ENCODE data around the gene MAP7D3.

Gene MAP7D3

DNA sequence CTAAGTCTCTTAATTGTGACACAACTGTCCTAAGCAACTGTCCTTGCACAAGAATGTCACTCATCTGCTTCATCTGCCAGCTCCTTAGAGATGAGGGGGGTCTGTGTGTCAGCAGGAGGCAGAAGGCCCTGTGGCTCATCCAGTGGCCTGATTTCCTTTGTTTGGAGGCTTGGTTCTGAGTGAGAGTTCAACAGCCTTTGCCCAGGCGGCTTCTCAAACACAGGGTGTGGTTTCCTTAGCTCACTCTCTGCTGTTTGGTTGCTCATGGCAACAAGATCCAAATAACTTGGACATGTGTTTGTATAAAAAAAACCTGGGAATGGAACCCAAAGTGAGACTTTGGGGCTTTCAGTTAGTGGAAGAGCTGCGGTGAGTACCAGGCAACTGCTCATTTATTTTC, 46.6 kb downstream of the MAP7D3 start:
- no peak for DNase-seq

DNA sequence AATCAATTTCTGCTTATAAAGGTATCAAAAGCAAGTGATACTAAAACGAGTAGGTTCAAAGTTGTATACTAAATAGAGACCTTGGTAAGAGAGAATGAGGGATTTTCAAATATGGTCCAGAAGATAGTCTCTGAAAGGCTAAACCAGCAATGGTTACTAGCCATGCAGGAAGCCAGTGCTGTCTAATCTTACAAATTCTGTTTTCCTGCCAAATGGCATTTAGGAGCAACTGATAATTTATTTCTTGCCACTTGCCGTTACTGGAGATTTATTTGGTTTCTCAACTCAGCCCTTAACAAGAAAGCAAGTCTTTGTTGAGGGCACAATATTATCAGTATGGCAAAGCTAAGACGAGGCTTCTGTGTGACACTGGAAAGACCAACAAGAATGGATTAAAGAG, 47.2 kb downstream of the MAP7D3 start:
- no peak for DNase-seq

DNA sequence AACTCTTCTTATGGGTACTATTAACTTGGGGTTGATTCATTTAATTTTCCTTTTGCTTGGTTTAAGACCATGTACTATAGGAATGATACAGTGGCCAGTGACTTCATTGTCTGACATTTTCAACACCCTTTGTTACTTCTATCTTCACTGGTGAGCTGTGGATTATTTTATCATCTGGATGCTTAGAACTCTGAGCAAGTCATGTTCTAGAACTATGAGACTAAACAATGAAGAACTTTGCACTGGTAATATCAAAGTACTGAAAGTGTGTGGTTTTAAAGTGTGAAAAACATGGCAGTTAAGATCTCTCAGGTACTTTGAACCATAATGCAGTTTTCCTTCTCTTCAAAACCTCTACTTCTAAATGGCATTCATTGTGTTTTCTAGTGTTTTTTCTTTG, 47.8 kb downstream of the MAP7D3 start:
- DNase-seq: no peak

DNA sequence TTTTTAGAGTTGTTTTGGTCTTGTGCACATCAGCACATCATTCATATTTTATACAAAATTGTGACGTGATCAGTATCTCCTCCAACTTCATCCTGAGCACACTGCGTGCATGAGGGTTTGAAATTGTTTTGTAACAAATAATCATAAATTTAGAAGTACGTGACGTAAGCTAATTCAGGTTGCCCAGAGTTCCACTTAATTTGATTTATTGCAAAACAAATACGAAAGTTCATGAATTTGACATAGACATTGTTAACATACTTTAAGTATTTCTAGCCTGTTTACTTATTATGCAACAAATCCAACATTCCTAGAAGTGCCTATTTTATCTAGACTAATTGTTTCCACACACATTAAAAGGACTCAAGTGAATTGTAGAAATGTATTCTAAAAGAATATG, 48.3 kb downstream of the MAP7D3 start:
- no peak for DNase-seq

DNA sequence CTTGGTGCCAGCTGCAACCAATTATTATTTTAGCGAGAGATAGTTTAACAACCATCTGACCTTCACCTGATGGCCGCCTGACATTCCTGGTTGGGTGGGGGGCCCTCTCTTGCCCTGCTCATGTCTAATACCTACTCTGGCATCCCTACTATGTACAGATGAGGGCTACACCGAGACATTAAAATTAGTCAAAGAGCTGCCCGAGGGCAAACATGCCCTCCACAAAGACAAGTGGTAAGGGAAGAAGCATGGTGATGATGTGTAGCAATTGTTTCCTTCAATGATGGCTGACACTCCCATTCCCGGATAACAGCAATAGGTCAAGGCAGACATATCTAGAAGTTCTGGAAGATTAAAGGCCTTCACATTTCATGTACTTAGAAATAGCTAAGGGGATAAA, 49.6 kb downstream of the MAP7D3 start:
- DNase-seq: no peak

DNA sequence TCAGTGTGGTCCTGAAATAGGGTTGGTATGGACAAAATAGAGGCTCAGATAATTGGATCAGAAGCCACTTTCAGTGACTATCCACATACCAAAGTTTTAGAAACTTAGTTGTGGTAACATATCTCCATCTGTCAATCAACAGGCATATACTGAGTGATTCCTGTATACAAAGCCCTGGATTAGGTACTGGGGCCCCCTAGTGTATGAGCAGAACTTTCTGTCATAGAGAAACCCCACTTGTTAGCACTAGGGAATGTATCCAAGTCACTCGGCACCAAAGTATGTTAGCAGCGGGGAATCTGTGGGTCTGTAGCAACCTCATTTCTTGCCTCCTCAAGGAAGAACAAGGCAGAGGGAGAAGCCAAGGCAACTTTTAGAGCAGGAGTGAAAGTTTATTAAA, 50.7 kb downstream of the MAP7D3 start:
- DNase-seq: no peak

DNA sequence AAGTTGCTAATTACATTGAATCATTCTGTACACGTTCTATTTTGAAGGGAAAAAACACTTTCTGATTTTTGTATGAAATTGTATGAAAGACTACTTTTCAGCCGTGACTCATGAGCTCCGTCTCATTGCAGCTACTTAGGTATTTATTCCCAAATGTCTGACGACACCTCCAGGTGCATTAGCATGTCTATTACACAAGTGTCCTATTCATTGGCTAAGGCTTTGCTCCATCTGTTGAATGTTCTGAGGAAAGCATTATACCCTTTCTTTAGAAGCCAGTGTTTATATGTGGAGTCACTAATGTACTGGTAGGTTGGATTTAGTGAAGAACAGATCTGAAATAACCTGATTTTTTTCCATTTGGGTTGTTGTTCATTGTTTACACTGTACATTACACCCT, 51.8 kb downstream of the MAP7D3 start:
- DNase-seq: no peak

DNA sequence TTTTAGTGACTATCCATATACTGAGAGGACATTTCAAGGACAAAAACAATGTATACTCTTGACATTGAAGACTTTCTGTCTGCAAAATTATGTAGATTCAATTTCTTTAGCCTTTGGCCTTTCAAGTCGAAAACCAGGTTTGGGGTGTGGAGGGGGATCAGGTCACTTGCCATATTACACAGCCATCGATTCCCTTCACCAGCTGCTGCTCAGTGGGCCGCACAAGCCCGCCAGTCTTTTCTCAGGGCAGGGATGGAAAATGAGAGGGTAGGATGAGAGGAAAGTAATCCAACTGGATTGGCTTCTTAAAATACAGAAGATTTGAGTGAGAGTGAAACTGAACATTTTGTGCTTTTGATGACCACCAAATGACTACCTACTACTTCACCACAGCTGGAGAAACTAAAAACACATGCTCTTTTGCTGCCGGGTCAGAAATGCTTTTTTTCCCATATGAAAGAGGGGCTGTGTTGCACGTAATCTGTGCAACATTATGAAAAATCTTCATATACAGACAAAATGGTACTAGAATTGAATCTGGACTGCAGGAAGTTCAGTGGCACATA, 52.4 kb downstream of the MAP7D3 start:
- no peak for DNase-seq

DNA sequence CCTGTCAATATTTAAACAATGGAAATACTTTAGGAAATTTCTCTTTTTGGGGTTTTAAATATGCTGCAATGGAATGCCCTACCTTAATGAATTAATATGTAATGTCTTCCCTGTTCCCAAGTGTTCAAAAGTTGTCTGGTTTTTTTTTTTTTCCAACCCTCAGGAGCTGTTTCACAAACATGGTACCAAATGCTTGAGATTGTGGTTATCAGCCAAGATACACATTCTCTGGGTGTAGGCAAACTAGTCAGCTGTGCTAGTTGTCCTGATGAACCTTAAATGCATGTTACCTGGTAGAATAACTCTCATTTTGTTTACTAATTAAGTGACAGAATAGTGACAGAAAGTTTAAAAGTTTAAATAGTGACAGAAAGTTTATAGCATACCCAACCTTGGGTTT, 53.2 kb downstream of the MAP7D3 start:
- no peak for DNase-seq

DNA sequence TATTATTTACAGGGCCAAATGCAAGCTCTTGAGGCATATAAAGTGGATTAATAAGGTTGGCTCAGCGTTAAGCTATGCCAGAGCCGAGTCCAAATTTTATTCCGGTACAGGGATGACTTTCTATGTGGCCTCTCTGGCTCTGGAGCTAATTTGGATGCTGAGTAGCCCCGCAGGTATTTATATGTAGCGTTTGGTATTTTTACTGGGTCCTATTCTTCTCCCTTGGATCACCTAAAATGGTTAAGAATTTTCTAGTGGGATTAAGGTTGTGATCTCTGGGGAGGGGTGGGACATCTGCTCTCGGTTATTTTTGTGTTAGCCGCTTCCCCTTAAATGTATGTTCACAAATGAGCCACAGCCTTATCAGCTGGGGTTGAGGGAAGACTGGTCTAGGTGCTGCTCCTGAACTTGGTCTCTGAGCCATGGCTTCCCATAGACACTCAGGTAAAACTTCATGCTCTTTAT, 54.5 kb downstream of the MAP7D3 start:
- no peak for DNase-seq

DNA sequence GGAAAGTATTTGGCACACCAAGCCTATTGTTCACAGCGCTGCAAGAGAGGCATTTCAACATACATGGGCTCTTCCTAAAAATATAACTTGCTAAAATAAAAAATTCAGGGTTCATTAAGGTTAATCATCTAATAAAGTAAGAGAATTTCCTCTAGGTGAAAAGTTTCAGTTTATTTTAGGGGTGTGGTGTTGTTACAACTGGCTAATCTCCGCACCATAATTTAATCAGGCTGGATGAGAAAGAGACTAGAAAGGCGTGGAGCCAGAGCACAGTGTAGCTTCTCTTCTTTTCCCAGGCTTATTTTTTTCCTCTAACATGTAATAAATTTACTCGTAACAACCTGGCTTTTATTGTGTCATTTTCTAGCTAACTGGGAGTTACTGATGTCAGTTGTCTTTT, 56.0 kb downstream of the MAP7D3 start:
- DNase-seq: no peak

DNA sequence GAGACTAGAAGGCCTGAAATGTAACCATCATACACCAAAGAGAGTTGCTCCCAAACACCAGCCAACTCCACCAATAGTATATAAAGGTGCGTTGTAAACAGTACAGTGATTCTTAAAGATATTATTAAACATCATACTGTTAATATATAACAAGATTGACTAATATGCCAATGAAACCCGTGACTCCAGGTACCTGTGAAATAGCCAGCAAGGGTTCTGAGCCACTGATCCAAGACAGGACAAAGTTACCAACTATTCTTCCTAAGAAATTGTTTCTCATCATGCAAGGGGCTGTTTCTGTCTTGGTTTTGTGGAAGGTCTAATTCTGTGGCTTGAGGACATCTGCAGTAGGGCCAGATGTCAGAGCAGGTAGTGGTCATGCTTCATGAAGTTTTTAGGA, 56.7 kb downstream of the MAP7D3 start:
- no peak for DNase-seq

DNA sequence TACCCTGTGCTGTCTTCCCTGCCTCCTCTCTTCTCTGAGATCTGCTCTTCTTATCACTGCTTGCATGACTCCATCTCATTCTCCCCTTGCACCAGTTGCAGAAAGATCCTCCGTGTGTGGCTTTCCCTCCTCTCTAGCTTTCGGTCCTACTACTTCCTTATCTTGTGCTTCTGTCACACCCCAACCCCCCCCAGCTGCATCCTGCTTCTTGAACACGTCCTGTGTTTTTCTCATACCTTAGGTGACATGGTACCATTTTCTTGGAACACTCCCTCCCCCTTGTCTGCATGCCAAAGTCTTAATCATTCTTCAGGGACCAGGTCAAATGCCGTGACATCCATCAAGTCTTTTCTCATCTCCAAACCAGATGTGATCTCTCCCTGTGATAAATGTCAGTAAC, 57.4 kb downstream of the MAP7D3 start:
- DNase-seq: no peak

DNA sequence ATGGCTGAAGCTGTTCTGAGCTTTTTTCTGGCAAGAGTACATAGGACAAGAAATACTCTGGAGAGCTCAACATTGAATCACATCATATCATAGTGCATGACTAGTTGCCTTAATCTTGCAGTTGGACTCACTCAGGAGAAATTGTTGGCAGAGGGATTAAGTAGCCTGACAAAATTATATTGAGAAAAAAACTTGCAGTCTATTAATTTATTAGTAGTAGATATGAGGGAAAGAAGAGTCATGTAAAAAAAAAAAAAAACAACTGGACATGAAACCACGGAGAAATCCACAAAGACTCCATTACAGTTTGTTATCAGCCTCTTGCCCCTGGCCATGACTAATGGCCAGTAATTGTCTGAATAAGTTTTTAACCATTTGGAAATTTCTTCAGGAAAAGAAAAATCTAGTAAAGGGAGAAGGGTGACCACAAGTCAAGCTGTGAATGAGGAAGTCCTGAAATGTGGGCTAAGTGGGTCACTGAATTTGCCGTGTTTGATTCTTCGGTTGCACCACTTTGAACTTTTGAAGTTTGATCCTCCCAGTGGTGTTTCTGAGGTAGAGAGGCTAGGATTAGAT, 58.3 kb downstream of the MAP7D3 start:
- no peak for DNase-seq

DNA sequence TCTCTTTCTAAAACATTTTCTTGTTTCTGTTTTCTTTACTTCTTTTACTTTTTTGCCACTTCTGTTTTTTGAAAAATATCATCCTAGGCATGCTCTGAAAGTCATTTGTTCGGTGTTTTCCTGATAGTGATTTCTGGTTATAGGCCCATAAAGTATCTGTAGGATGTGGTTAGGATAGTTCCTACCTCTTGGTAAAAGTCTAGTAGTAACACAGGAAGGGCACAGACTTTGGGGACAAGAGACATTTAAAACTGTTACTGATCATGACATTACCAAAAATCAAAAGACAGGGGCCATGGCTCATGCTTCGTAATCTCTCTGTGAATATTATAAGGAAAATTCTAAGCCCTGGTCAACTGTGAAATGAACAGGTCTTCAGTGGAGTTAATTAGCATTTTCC, 59.1 kb downstream of the MAP7D3 start:
- DNase-seq: no peak

DNA sequence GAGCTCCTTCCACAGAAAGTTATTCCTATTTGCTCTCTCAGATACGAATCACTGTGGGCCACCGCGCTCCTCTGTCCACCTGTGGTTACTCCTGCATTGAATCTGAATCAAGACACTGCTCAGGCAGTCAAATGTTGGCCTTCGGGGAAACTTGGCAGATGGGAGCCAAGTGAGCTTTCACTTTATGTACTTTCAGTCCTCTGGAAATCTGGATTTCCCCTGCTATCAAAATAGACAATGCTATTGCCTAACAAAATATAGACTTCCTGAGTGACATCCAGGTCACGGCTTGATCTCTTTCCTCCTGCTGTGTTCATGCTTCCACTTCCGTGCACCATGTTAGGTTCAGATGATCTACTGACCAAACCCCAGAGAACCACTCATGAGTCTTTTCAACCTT, 60.0 kb downstream of the MAP7D3 start:
- no peak for DNase-seq

DNA sequence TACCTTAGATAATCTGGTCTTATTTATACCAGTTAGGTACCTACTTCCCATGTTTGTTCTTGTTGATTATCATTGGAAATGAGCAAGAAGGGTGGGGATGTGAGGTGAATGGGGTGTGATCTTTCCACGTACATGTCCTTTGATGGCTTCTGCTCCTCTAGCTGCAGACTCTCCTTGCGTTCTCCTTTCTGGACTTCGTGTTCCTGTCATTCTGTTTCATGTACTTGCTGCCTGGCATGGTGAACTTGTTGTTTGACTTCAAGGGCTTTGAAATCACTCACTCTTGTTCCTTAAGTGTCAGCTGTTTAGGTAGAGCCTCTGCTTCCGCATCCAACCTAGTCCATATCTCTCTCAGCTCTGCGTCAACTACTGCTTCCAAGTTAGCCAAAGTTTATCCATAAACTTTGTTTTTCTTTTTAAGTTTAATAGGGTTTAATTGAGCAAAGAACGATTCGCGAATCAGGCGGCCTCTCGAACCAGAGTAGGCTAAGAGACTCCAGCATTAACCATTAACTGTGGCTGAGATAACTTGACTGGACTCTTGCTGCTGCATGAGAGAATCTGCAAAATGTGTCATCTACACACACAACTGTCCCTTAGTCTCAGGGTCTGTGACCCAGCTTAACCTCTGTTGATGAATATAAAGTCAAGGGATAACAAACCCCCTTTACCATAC, 61.0 kb downstream of the MAP7D3 start:
- DNase-seq: no peak

DNA sequence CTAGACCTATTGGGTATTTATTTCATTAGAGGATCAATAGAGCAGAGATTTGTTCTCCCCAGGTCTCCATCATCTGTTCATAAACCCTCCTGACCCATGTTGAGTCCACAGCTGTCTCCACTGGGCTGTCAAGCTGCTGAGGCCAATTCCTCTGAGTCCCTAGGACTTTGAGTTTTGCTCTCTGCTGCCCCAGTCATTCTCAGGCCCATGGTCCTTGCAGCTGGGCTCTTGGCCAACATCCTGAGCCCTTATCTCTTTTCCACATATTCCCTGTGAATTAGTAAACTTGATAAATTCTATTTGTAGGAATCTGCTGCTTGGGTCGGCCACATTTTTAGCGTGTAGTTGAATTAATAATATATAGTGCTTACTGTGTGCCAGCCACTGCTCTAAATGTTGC, 62.0 kb downstream of the MAP7D3 start:
- DNase-seq: no peak

DNA sequence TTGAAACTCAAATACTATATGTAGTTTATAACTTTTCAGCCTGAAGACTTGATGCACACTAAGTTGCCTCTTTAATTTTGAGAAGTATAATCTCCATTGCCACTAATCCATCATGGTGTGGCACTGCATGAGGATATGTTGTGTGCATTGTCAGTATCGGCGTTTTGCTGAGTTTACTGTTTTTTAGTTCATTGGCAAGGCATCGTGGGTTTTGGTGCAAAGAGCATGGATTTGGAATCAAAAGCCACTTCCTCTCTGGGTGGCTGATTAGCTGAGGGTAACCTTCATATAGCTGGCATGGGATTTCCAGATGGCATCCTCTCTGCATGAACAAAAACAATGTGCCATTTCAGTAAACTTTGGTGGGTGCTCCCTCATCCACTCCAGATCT, 65.2 kb downstream of the MAP7D3 start:
- DNase-seq: no peak

DNA sequence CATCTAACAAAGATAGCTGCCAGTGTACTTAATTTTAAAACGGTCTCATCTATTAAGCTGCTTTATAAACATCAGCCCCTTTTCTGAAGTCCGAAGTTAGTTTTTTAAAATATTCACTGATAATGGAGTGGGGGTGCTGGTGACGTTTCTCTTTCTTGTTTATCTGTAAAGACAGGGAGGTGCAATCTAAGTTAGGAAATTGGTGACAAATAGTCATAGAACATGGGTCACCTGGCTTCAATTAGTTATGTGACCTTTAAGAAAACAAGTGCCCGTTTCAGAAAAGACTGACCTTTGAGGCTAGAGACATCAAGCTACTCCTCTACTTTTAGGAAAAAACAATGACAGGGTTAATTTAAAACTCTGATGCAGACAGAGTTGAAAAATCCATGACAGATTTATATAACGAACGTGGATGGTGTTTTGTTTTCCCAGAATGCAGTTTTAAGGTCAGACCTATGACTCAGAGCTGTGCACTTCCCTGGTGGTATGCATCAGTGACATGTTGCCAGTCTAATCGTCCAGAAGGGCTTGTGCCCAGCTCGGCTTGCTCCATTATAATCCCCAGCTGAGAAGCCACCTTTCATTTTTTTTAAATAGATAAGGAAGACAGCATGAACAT, 65.7 kb downstream of the MAP7D3 start:
- no peak for DNase-seq

DNA sequence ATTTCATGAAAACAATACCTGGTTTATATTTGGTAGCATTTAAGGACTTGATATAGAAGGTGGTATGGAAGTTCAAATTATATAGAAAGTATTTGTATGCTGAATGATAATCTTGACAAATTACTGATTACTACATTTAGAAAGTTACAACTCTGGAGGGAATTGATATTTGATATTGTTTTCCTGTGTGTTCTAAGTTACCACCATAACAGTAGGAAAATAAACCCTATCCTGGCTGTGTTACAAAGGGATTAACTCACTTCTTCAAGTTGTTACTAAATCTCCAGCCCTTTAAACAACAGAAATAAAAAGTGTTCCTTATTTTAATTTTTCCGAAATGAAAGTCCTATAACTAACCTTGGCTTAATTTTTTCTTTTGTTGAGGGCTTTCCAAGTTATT, 67.3 kb downstream of the MAP7D3 start:
- DNase-seq: no peak

DNA sequence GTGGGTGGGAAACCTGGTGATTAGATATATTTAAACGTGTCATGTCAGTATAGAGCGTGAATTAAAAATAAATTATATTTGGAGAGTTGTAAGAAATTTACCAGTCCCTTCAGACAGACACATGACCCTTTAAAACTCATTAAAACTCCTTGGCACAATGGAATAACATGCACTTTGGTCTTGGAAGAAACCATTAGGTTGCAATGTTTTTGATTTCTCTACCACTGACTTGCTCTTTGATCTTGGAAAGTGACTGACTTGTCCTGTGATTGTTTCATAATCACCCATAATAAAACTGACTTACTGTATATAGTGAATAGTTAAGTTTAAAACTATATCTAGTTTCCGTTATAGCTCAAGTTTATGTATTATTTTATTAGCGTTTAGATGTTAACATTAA, 68.0 kb downstream of the MAP7D3 start:
- no peak for DNase-seq

DNA sequence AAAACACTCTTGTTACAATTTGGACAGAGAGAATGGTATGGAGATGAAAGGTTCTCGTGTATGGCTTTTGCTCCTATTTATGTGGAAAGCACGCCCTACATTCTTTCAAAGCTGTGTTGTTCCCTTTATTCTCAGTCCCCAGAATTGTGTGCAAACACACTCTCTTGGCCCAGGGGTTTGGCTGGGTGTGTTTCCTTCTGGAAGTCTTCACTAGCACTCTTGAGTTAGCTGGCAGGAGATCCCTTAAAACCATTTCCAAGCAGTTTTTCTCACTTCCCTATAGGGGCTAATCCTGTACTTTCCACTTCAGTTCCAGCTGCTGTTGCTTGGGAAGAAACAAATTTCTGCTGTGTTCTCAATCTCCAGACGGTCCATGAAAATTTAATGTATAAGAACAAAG, 68.8 kb downstream of the MAP7D3 start:
- DNase-seq: no peak

DNA sequence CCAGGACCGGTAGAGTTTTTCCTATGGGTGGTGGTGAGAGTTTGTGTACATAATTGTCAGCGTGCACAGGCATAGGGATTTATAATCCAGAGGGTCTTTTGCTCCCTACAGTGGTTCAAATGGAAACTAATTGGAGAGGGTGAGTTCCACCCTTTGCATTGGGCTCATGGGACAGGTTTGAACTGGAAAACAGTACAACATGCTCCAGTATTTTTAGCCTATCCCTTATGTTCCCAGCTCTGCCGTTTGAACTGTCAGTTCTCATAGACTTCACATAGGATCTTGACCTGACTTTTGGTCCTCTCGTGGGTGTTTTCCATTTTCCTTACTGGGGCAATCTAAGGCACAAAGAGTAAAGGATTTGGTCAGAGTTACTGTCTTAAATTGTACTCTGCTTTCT, 72.1 kb downstream of the MAP7D3 start:
- no peak for DNase-seq
